Measurements from ENCODE around the gene OCA2.
"Not testable (repeated sequence)": the region's sequence is repeated elsewhere in the genome, so short reads cannot be mapped to it uniquely, and the experiment has no call there.

OCA2 gene

GRCh38 chr15:27764339-27764738, 334.8 kb downstream of the OCA2 start:
- no peak for DNase-seq

- no peak for DNase-seq
These were observed 335.6 kb downstream of the OCA2 start for GRCh38 chr15:27763514-27763913.

- DNase-seq: no peak
These were observed 336.6 kb downstream of the OCA2 start for GRCh38 chr15:27762471-27762870.

- no peak for DNase-seq
These were observed 342.1 kb downstream of the OCA2 start for GRCh38 chr15:27757052-27757451.

- no peak for DNase-seq
These were observed 346.4 kb downstream of the OCA2 start for GRCh38 chr15:27752691-27753090.

- DNase-seq: no peak
These were observed 351.1 kb downstream of the OCA2 start for GRCh38 chr15:27747997-27748396.

GRCh38 chr15:27746401-27746955, 352.6 kb downstream of the OCA2 start:
- no peak for DNase-seq

GRCh38 chr15:27744641-27745040, 354.5 kb downstream of the OCA2 start:
- DNase-seq: no peak

GRCh38 chr15:27743638-27744037, 355.5 kb downstream of the OCA2 start:
- DNase-seq: no peak

GRCh38 chr15:27742751-27743477, 356.2 kb downstream of the OCA2 start:
- DNase-seq: no peak

GRCh38 chr15:27741226-27741860, 357.8 kb downstream of the OCA2 start:
- no peak for DNase-seq

GRCh38 chr15:27734785-27735495, 364.2 kb downstream of the OCA2 start:
- DNase-seq: no peak

GRCh38 chr15:27731776-27732175, 367.3 kb downstream of the OCA2 start:
- no peak for DNase-seq

- DNase-seq: no peak
These were observed 368.2 kb downstream of the OCA2 start for GRCh38 chr15:27730868-27731267.

- DNase-seq: peak; percentile 63
These were observed 373.4 kb downstream of the OCA2 start for GRCh38 chr15:27725731-27726130.

GRCh38 chr15:27723821-27724220, 375.3 kb downstream of the OCA2 start:
- DNase-seq: no peak

GRCh38 chr15:27722102-27722501, 377.0 kb downstream of the OCA2 start:
- no peak for DNase-seq

- no peak for DNase-seq
These were observed 384.4 kb downstream of the OCA2 start for GRCh38 chr15:27714675-27715074.

GRCh38 chr15:27713850-27714249, 385.3 kb downstream of the OCA2 start:
- not testable (repeated sequence) for DNase-seq

- peak; percentile 14 for DNase-seq
These were observed 391.9 kb downstream of the OCA2 start for GRCh38 chr15:27707257-27707656.

GRCh38 chr15:27706300-27706699, 392.8 kb downstream of the OCA2 start:
- DNase-seq: no peak

GRCh38 chr15:27705056-27705455, 394.1 kb downstream of the OCA2 start:
- DNase-seq: peak; percentile 59

Measured in NCI-H524 treated with DMSO at 0.1 percent for 48 hours (cell line).